HG03139 (cell line): ENCODE measurements around the gene SHISA7.

Experiments used
- ATAC-seq: cut with Tn5 transposase; IDR thresholded peaks from one replicate; pipeline ENCODE4 v1.9.1; 2021; ENCODE audit not compliant: unreplicated experiment

Gene SHISA7

GRCh38 chr19:55443045-55443823 is at the start of gene SHISA7:
TSS of gene SHISA7 (minus strand) at chr19:55443300. CDS start at chr19:55442863, 437 bp downstream.
- ATAC-seq = no peak

- ATAC-seq = no peak
Observed at GRCh38 chr19:55492362-55492944, 49.4 kb upstream of the SHISA7 start.

GRCh38 chr19:55491546-55492360 is 48.7 kb upstream of the SHISA7 start:
- ATAC-seq = no peak

- no peak for ATAC-seq
Observed at GRCh38 chr19:55490478-55491432, 47.7 kb upstream of the SHISA7 start.

DNA sequence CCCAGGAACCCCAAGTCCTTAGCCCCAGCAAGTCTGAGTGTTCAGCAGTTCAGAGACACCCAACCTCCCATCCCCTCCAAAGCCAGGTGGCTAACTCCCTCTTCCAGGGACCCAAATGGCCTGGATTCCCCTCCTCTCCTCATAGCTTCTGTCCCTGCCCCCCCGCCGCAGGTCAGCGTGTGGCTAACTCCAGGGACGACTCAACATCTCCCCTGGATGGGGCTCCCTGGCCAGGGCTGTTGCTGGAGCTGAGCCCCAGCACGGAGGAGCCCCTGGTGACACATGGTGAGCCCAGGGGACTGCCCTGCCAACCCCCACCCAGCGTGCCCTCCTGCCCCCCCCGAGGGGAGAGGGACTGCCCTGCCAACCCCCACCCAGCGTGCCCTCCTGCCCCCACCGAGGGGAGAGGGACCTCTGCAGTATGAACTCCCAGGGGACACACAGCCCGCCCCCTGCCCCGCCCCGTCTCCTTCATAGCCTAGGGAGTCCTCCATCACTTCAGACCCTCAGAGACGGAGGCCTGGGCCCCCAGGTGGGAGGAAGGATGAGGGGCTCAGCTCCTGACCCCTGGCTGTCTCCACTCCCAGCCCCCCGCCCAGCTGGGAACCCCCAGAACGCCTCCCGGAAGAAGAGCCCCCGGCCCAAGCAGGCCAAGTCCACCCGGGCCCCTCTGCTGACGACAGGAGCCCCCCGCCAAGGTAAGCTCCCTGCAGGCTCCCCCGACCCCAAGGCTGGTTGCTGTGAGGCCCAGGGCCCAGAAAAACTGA is 46.8 kb upstream of the SHISA7 start:
- no peak for ATAC-seq

DNA sequence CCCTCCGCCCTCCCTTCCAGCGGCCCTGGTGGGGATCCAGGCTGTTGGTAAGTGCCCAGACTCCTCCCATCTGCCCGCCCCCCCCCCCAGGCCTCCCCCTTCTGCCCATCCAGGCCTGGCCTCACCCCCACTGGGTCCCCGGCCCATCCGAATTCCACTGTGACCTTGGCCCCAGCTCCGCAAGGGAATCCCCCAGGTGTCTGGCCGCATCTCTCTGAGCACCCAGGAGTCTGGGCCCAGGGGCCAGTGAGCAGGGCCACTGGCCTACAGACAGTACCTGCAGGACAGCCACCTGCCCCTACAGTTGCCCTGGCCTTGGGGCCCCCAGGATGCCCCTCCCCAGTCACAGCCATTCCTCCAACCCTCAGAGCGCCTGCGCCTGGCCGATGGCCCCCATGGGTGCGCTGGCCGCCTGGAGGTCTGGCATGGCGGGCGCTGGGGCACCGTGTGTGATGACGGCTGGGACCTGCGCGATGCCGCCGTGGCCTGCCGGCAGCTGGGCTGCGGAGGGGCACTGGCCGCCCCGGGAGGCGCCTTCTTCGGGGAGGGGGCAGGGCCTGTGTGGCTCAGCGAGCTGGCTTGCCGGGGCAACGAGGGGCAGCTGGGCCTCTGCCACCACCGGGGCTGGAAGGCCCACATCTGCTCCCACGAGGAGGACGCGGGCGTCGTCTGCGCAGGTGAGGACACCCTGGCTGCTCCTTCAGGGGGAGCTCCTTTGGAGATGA is 46.0 kb upstream of the SHISA7 start:
- ATAC-seq = no peak

DNA sequence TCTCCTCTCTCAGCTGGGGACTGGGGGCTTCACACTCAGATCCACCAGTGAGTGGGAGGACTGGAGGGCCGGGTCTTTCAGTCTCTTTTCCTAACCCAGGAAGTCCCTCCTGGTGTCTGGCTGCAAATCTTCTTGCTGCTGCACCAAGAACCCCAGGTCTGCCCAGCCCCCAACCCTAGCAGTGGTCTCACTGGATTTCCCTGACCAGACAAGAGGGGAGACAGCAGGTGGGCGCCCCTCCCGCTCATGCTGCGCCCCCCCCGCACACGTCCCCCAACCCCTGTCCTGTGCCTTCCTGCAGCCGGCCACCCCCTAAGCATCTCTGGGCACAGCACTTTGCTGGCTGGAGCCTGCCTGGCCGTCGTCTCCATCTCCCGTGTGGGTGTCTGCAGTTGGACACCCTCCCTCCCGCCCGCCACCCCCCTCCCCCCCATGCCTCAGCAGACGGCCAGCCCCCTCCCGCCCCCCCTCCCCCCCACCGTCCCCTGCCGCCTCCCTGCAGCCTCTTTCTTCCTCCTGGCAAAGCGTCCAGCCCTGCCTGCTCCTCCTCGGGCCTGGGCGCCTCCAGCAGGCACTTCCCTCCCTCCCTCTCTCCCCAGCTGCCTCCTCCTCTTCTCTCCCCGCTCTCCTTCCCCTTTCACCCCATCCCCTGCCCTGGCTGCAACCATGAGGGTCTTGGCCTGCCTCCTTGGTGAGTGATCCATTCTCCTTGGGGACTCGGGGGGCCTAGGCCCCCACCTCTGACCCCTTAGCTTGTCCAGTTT is 45.0 kb upstream of the SHISA7 start, which contains the start of gene SSC5D:
Gene SSC5D, plus strand, starts transcription at position 513 of the 764 bp plus-strand sequence. Its CDS starts 154 bp downstream, at position 667.
- ATAC-seq = no peak

DNA sequence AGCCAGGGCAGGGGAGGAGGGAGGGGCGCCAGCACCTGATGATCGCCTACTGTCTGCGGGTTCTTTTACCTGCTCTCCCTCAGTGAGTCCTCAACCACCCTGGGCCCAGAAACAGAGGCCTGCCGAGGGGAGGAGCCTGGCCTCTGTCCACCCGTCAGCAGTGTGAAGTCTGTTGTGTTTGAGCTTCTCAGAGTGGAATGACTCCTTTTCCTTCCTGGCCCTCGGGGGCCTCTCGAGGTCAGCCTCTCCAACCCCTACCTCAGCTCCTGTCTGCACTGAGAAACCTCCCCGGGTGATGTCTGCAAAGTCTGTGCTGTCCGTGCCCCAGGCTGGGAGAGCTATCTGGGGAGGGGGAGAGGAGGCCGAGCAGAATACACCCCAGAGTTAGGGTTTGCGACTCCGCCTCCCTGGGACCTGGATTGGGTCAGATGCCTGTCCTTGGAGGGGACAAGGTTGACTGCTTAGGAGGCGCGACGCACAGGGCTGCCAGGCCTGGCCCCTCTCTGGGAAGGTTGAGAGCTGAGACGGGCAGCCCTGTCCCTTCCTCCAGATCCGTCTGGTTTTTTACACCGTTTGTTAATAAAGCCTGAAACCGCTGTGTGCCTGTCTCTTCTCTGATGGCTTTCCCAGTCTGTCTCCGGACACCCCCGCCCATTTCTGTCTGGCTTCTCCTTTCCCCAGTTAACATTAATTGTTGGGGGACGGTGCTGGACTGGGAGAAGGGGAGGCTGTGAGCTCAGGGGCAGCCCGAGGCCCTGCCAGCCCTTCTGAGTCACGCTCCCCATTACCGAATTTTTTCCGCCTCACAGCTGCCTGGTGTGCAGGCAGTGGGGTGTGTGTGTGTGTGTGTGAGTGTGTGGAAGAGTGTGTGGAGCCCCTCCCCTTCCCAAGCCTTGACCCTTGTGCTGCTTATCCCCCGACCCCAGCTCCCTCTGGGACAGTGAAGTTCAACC is 44.1 kb upstream of the SHISA7 start:
- no peak for ATAC-seq

- no peak for ATAC-seq
Observed at GRCh38 chr19:55486043-55486970, 43.2 kb upstream of the SHISA7 start.

DNA sequence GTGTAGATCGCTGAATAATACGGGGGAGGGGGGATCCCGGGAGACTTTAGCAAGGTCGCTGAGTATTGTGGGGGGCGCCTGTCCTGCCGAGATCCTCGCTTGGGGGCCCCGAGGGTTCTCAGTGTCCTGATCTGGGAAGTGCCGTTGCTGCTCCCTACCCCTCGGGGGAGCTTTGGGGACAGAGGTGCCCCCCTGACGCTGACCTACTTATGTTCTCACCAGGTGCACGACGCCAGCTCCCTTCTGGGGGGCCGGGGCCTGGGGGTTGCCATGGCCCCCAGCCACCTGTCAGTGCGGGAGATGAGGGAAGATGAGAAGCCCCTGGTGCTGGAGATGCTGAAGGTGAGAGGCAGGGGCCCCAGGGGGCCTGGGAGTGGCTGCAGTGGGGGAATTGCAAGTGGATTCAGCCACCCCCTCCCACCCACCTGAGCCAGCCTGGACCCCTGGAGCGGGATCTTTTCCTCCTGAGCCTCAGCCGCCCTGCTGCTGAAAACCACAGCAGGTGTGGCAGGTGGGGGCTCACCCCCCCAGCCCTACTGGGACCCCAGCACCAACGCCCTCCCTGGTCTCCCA is 42.4 kb upstream of the SHISA7 start:
- ATAC-seq = no peak

DNA sequence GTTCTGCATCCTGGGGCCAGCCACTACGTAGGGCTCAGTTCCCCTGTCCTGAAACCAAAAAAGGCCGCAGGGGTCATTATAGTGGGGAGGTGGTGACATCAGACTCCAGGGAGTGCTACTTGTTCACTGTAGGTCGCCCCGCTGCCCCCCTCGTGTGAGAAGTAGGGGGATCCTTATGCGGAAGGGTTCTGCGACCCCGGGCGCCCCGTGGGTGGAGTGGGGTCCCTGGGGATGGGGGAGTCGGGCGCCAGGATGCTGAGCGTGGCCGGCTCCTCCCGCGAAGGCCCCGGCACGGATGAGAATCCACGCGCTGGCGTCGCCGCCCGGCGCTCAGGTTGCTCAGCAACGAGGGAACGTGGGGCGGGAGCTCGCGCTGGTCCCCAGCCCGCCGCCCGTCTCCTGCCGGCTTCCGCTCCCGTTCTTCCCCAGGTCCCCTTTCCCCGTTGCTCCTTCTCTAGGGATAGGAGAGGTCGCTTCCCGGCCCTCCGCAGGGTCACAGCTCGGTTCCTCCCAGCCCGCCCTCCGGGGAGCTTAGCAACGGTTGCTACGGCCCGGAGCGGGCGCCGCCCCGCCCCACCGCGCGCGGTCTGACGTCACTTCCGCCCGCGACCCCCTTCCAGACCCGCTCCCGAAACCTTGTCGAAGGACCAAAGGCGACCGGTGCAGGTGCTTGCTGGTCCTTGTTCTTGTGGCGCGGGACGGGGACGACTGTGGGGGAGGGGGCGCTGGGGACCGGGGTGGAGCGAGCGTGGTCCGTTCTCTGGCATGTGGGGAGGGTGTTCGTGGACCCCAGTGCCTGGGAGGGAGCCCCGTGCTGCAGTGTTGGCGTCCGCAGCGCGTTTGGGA is 41.7 kb upstream of the SHISA7 start, which contains the start of gene NAT14:
Gene NAT14, plus strand, starts transcription at position 596 of the 846 bp plus-strand sequence. CDS start 521 bp downstream, outside the sequence.
- no peak for ATAC-seq

GRCh38 chr19:55483706-55484592 is 40.8 kb upstream of the SHISA7 start:
- ATAC-seq = no peak

DNA sequence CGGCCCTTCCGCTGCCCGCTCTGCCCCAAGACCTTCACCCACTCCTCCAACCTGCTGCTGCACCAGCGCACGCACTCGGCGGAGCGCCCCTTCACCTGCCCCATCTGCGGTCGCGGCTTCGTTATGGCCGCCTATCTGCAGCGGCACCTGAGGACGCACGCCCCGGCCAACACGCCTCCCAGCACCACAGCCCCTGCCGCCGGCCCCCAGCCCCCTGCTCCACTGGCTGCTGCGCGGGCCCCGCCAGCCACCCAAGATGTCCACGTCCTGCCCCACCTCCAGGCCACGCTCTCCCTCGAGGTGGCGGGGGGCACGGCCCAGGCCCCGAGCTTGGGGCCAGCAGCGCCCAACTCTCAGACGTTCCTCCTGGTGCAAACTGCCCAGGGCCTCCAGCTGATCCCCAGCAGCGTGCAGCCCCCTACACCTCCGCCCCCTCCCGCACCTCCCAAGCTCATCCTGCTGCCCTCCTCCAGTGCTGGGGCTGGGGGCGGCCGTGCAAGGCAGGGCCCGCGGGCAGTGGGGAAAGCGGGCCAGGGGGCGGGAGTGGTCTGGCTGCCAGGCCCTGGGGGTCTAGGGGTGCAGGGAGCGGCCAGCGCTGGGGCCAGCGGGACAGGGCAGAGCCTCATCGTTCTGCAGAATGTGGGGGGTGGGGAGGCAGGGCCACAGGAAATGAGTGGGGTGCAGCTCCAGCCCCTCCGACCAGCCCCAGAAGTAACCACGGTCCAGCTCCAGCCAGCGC is 40.0 kb upstream of the SHISA7 start:
- no peak for ATAC-seq
